Body of pancreas (tissue), 4 donors: ENCODE measurements around the gene LHX3.

Experiments
- CTCF ChIP-seq, 7 experiments: fragments of 450-650 bp in 4 of 7; fragments of 200-600 bp in 3 of 7; sonication (generic) in 3 of 7; IDR thresholded peaks; one replicate each; pipeline ENCODE4 v1.5.1; 2016 to 2019; ENCODE audit warnings: antibody characterized with exemption in 7 of 7
- POLR2A ChIP-seq, 3 donors: fragments of 450-650 bp; IDR thresholded peaks; one replicate each; pipeline ENCODE4 v1.6.1; 2016; ENCODE audit warnings: antibody characterized with exemption in 3 of 3, mild to moderate bottlenecking in 2 of 3

DNA sequence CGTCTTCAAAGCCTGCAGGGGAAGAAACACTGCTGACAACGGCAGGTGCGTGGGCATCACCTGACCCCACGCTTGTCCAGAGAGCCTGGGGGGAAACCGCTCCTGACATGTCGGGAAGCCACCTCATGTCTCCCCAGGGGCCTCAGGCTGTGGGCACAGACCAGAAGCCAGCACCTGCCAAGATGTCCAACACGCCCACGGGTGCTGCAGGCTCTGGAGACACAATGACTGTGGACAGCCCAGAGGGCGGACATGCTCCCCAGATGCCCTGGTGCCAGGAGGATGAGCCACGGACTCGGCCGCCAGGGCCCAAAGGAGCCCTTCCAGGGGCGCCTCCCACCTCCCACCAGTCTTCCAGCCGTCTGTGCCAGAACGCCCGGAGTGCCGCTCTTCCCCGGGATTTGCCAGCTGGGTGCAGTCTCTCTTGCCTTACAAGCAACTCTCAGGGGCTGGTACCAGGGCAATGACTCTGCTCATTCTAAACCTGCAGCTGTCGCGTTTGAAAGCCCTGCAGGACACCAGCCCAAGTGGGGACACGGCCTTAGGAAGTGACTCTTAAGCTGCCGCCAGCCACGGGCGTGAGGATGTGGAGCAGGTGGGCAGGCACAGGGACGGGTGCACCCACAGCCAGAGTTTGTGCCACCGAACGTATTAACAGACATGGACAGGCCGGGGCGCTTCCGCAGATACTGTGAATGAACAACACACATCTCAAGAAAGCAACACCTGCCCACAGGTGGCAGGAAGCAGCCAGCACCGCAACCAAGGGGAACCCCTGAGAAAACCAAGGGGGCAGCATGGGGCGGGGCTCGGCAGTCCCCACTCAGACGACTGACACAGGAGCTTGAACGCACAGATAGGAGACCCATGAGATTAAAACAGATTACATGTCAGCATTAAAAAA is 6.8 kb upstream of the LHX3 start:
- TF ChIP-seq POLR2A (IDR thresholded peaks at IDR 0.05) (no peak), CTCF (IDR thresholded peaks at IDR 0.05) (no peak)
